A673 (cell line): Measurements from ENCODE around the gene PHACTR3. TPM values are rescaled to one million over a fixed set of nuclear protein-coding genes. Genes with fewer than 3 reads are reported as not detected.

Source experiments
- BruUV-seq: library from RNA; stranded (reverse); fragments of 400-500 nt; replicated peaks from 2 replicates; lab custom pipeline; 2021; lab: Mats Ljungman, UMichigan
- CTCF ChIA-PET: fragments of 300-600 bp; sonication (Branson Sonifier 250); formaldehyde crosslinking; loops from one replicate; lab custom pipeline; 2022; ENCODE audit warnings: antibody characterized with exemption; lab: Charles Lee
- POLR2A ChIA-PET: fragments of 300-600 bp; sonication (Branson Sonifier 250); formaldehyde crosslinking; loops from one replicate; lab custom pipeline; 2022; ENCODE audit warnings: antibody characterized with exemption; ENCODE audit not compliant: low non-redundant PET; lab: Charles Lee
- DNase-seq: peaks from one replicate; pipeline ENCODE4 v3.0.0-alpha.2; 2015; ENCODE audit warnings: low spot score
- H3K27ac ChIP-seq: fragments of 200-600 bp; sonication (generic); 2 replicates; pipeline ENCODE4 v1.5.1; 2016; ENCODE audit warnings: mixed run types, low read depth, mild to moderate bottlenecking, mixed read lengths, antibody characterized with exemption, low read length; ENCODE audit not compliant: poor library complexity, severe bottlenecking
- H3K27me3 ChIP-seq: fragments of 200-600 bp; sonication (generic); replicated peaks from 2 replicates; pipeline ENCODE4 v1.6.1; 2017; ENCODE audit warnings: mixed run types, low read depth, mild to moderate bottlenecking, mixed read lengths, antibody characterized with exemption, low read length; ENCODE audit not compliant: insufficient read depth, poor library complexity
- H3K36me3 ChIP-seq: fragments of 200-600 bp; sonication (generic); 2 replicates; pipeline ENCODE4 v1.6.1; 2016; ENCODE audit warnings: mixed run types, mild to moderate bottlenecking, mixed read lengths, antibody characterized with exemption, low read length; ENCODE audit not compliant: insufficient read depth, poor library complexity, severe bottlenecking
- H3K4me1 ChIP-seq: fragments of 200-600 bp; sonication (generic); 2 replicates; pipeline ENCODE4 v1.6.1; 2017; ENCODE audit warnings: mixed run types, mild to moderate bottlenecking, mixed read lengths, antibody characterized with exemption, low read length; ENCODE audit not compliant: insufficient read depth, poor library complexity, severe bottlenecking
- H3K4me3 ChIP-seq: fragments of 200-600 bp; sonication (generic); 2 replicates; pipeline ENCODE4 v1.5.1; 2016; ENCODE audit warnings: low read depth, mixed run types, mild to moderate bottlenecking, mixed read lengths, low read length; ENCODE audit not compliant: poor library complexity, severe bottlenecking
- H3K9me3 ChIP-seq: fragments of 200-600 bp; sonication (generic); 2 replicates; pipeline ENCODE4 v1.6.1; 2016; ENCODE audit warnings: mixed run types, low read depth, mild to moderate bottlenecking, mixed read lengths, antibody characterized with exemption, low read length; ENCODE audit not compliant: poor library complexity, severe bottlenecking
- EZH2 ChIP-seq: fragments of 200-600 bp; sonication (generic); IDR thresholded peaks from 2 replicates; pipeline ENCODE4 v1.6.1; 2017; ENCODE audit warnings: borderline replicate concordance, low read depth, mild to moderate bottlenecking, mixed read lengths, antibody characterized with exemption, low read length; ENCODE audit not compliant: poor library complexity, severe bottlenecking
- intact Hi-C: fragments of 100-400 bp; cut with micrococcal nuclease; formaldehyde crosslinking; loops from one replicate; pipeline ENCODE4 v1.10.0; 2022; ENCODE audit not compliant: unreplicated experiment
- total RNA-seq: library from RNA; stranded (reverse); gene quantifications from 2 replicates; pipeline ENCODE4 v1.2.3, GENCODE V29; 2021
- TF ChIP-seq, protein P1 (sequence below): fragments of 300-800, 200-600 bp; sonication (generic); conservative IDR thresholded peaks from 2 replicates; pipeline ENCODE4 v1.5.1; 2017; ENCODE audit warnings: low read depth, mild to moderate bottlenecking, antibody characterized with exemption, low read length, moderate library complexity, mixed read lengths

The PHACTR3 gene
- total RNA-seq, 1 experiment from 2014 or later: 0.17 TPM

DNA sequence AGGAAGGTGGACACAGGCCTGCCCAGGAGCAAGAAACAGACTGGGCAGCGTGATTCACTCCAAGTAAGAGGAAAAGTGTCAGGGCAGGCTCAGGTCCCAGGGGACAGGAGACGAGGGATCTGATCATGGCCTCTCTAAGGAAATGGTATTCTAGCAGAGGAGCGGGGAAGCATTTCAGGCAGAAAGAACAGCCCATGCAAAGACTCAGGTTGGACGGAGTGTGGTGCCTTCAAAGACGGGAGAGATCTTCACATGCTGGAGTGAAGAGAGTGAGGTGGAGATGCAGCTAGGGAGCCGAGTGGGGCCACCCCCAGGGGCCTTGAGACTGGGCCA lies 168.0 kb downstream of the PHACTR3 start:
- intact Hi-C loops: no loop called here
- Histone ChIP-seq H3K27me3 (peaks cover 4% of the 10 kb centered on the region), H3K4me3 (no peak overlapping the region), H3K9me3 (no peaks in the 10 kb centered on the region), H3K36me3 (no peaks in the 10 kb centered on the region), H3K4me1 (no peaks in the 10 kb centered on the region), H3K27ac (no peak overlapping the region)
- CTCF ChIA-PET: no interaction called here
- no peak for DNase-seq
- POLR2A ChIA-PET: no interaction called here
- no peak for TF ChIP-seq EZH2
- TF ChIP-seq, protein P1, sequence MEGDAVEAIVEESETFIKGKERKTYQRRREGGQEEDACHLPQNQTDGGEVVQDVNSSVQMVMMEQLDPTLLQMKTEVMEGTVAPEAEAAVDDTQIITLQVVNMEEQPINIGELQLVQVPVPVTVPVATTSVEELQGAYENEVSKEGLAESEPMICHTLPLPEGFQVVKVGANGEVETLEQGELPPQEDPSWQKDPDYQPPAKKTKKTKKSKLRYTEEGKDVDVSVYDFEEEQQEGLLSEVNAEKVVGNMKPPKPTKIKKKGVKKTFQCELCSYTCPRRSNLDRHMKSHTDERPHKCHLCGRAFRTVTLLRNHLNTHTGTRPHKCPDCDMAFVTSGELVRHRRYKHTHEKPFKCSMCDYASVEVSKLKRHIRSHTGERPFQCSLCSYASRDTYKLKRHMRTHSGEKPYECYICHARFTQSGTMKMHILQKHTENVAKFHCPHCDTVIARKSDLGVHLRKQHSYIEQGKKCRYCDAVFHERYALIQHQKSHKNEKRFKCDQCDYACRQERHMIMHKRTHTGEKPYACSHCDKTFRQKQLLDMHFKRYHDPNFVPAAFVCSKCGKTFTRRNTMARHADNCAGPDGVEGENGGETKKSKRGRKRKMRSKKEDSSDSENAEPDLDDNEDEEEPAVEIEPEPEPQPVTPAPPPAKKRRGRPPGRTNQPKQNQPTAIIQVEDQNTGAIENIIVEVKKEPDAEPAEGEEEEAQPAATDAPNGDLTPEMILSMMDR: no peak
- no TSS peak for BruUV-seq

DNA sequence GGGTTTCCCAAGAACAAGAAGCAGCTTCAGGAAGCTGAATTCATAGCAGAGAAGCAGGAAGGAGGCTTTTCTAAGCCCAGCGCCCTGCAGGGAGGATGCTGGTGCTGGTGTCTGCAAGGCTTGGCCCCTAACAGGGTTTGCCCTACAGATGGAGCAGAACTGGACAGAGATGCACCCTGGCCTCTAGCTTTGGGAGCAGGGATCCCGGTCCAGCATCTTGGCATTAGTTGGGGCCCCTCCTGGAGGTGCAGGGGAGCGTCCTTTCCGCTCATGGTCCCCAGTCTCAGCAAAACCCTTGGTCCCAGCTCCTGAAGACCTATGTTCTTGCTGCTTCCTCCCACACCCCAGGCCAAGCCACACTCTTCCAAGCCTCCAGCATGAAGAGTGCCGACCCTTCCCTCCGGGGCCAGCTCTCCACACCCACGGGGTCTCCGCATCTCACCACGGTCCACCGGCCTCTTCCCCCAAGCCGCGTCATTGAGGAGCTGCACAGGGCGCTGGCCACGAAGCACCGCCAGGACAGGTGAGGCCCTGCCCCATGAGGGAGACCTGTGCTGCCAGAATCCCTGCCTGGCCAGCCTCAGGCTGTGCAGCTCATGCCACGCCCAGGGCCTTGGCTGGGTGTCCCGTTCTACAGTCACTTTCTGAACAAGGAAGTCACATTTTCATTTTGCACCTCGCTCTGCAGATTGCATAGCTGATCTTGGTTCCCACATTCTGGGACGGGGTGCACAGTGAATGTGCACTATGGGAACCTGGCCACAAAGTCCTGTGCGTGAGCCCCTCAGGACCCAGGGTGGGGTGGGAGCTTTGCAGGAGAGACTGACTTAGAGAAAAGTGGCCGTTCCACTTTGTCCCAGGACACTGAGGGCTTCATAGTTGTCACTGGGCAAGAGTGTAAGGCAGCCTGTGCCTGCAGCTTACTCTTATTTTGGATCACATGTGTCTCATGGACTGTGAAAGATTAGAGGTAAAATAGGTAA lies 168.9 kb downstream of the PHACTR3 start:
- Histone ChIP-seq H3K27ac (no peak overlapping the region), H3K36me3 (no peaks in the 10 kb centered on the region), H3K4me1 (no peaks in the 10 kb centered on the region), H3K9me3 (no peaks in the 10 kb centered on the region), H3K27me3 (peaks cover 4% of the 10 kb centered on the region), H3K4me3 (no peak overlapping the region)
- CTCF ChIA-PET: no interaction called here
- POLR2A ChIA-PET: no interaction called here
- intact Hi-C loops: no loop called here
- no peak for TF ChIP-seq EZH2
- TF ChIP-seq, protein P1: no peak
- no peak for DNase-seq
- BruUV-seq: no TSS peak

DNA sequence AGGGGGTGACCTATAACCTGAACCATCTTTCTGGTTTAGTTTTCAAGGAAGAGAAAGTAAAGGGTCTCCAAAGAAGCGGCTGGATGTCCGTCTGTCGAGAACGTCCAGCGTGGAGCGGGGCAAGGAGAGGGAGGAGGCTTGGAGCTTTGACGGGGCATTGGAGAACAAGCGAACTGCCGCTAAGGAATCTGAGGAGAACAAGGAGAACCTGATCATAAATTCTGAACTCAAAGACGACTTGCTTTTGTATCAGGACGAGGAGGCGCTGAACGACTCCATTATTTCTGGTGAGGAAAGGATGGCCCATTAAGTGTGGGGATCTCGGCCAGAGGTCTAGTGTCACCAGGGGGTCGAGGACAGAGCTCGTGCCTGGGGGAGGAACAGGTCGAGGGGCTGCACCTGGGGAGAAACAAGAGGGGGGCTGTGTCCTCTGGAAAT lies 169.9 kb downstream of the PHACTR3 start:
- ChIA-PET POLR2A (no interaction called here), CTCF (no interaction called here)
- no peaks in the 10 kb centered on the region for H3K36me3 ChIP-seq
- intact Hi-C loops: no loop called here
- H3K27ac ChIP-seq: no peak overlapping the region
- TF ChIP-seq, protein P1: no peak
- TF ChIP-seq EZH2: no peak
- no peaks in the 10 kb centered on the region for H3K9me3 ChIP-seq
- no peak for DNase-seq
- H3K4me3 ChIP-seq: no peak overlapping the region
- BruUV-seq: no TSS peak
- peaks cover 4% of the 10 kb centered on the region for H3K27me3 ChIP-seq
- no peaks in the 10 kb centered on the region for H3K4me1 ChIP-seq
